ENCODE results near the gene MACROD1.
A peak's percentile ranks its signal among the peaks of the same experiment; 100 is the strongest.

The MACROD1 gene

GRCh38 chr11:64088162-64089026, 77.5 kb downstream of the MACROD1 start:
- TF ChIP-seq RAD21 (IDR thresholded peaks at IDR 0.05; ENCODE audit: low read depth): peak; percentile 38; the same call in 1 of the 2 replicates
- no peak for TF ChIP-seq CREB1 (IDR thresholded peaks at IDR 0.05; ENCODE audit: low read depth)

- TF ChIP-seq TAF1 (IDR thresholded peaks at IDR 0.05; ENCODE audit: low read depth) (no peak), NFIC (IDR thresholded peaks at IDR 0.05) (no peak), FOXM1 (IDR thresholded peaks at IDR 0.05; ENCODE audit: borderline replicate concordance, low read depth) (no peak), TEAD4 (IDR thresholded peaks at IDR 0.05) (no peak), CREB1 (IDR thresholded peaks at IDR 0.05; ENCODE audit: low read depth) (no peak), RAD21 (IDR thresholded peaks at IDR 0.05; ENCODE audit: low read depth) (no peak), REST (IDR thresholded peaks at IDR 0.05; ENCODE audit: low read depth) (no peak), USF1 (IDR thresholded peaks at IDR 0.05) (no peak), MAX (IDR thresholded peaks at IDR 0.05) (no peak), YY1 (IDR thresholded peaks at IDR 0.05; ENCODE audit: low read depth) (no peak), EGR1 (IDR thresholded peaks at IDR 0.05) (no peak), ZBTB7A (IDR thresholded peaks at IDR 0.05; ENCODE audit: low read depth) (no peak), CEBPB (IDR thresholded peaks at IDR 0.05) (no peak)
Measured at GRCh38 chr11:64086258-64087123, 79.4 kb downstream of the MACROD1 start.

- TF ChIP-seq EP300 (IDR thresholded peaks at IDR 0.05; ENCODE audit: borderline replicate concordance) (no peak), TCF12 (IDR thresholded peaks at IDR 0.05; ENCODE audit: low read depth) (no peak), NFIC (IDR thresholded peaks at IDR 0.05) (no peak), CEBPB (IDR thresholded peaks at IDR 0.05) (no peak), MAX (IDR thresholded peaks at IDR 0.05) (no peak), USF1 (IDR thresholded peaks at IDR 0.05) (no peak), EGR1 (IDR thresholded peaks at IDR 0.05) (no peak), RAD21 (IDR thresholded peaks at IDR 0.05; ENCODE audit: low read depth) (no peak), TAF1 (IDR thresholded peaks at IDR 0.05; ENCODE audit: low read depth) (no peak), TEAD4 (IDR thresholded peaks at IDR 0.05) (no peak), CREB1 (IDR thresholded peaks at IDR 0.05; ENCODE audit: low read depth) (no peak), REST (IDR thresholded peaks at IDR 0.05; ENCODE audit: low read depth) (no peak), FOXM1 (IDR thresholded peaks at IDR 0.05; ENCODE audit: borderline replicate concordance, low read depth) (no peak), ZBTB7A (IDR thresholded peaks at IDR 0.05; ENCODE audit: low read depth) (no peak), YY1 (IDR thresholded peaks at IDR 0.05; ENCODE audit: low read depth) (no peak)
Measured at GRCh38 chr11:64085906-64086257, 80.0 kb downstream of the MACROD1 start.

- no peak for TF ChIP-seq EGR1 (IDR thresholded peaks at IDR 0.05)
- no peak for TF ChIP-seq YY1 (IDR thresholded peaks at IDR 0.05; ENCODE audit: low read depth)
- TF ChIP-seq CEBPB (IDR thresholded peaks at IDR 0.05): no peak
- TF ChIP-seq MAX (IDR thresholded peaks at IDR 0.05): no peak
- no peak for TF ChIP-seq TEAD4 (IDR thresholded peaks at IDR 0.05)
- TF ChIP-seq CREB1 (IDR thresholded peaks at IDR 0.05; ENCODE audit: low read depth): no peak
- no peak for TF ChIP-seq EP300 (IDR thresholded peaks at IDR 0.05; ENCODE audit: borderline replicate concordance)
- TF ChIP-seq RAD21 (IDR thresholded peaks at IDR 0.05; ENCODE audit: low read depth): no peak
- no peak for TF ChIP-seq NFIC (IDR thresholded peaks at IDR 0.05)
- TF ChIP-seq REST (IDR thresholded peaks at IDR 0.05; ENCODE audit: low read depth): no peak
- no peak for TF ChIP-seq TCF12 (IDR thresholded peaks at IDR 0.05; ENCODE audit: low read depth)
- no peak for TF ChIP-seq FOXM1 (IDR thresholded peaks at IDR 0.05; ENCODE audit: borderline replicate concordance, low read depth)
- no peak for TF ChIP-seq TAF1 (IDR thresholded peaks at IDR 0.05; ENCODE audit: low read depth)
Measured at GRCh38 chr11:64084951-64085710, 80.8 kb downstream of the MACROD1 start.

All from Ishikawa (cell line).